IPS DF 4.7 (cell line): ENCODE results near the gene SLC14A1.
"Not testable (repeated sequence)": the region's sequence is repeated elsewhere in the genome, so short reads cannot be mapped to it uniquely, and the experiment has no call there.

Experiments used
- DNase-seq: peaks from one replicate; pipeline ENCODE4 v3.0.0-alpha.2; 2013; ENCODE audit warnings: low spot score; ENCODE audit errors: extremely low read depth

Gene SLC14A1

GRCh38 chr18:45757005-45757404, 33.0 kb downstream of the SLC14A1 start:
- no peak for DNase-seq

GRCh38 chr18:45757644-45758043, 33.7 kb downstream of the SLC14A1 start:
- DNase-seq = not testable (repeated sequence)

GRCh38 chr18:45760462-45761036, 36.6 kb downstream of the SLC14A1 start:
- DNase-seq = peak; percentile 74

- no peak for DNase-seq
These were observed 37.6 kb downstream of the SLC14A1 start for GRCh38 chr18:45761512-45762114.

GRCh38 chr18:45764000-45764686, 40.2 kb downstream of the SLC14A1 start:
- DNase-seq = no peak

GRCh38 chr18:45765796-45766195, 41.8 kb downstream of the SLC14A1 start:
- DNase-seq = no peak

GRCh38 chr18:45771587-45772480, 47.9 kb downstream of the SLC14A1 start:
- DNase-seq = no peak

GRCh38 chr18:45774065-45774521, 50.1 kb downstream of the SLC14A1 start:
- no peak for DNase-seq

GRCh38 chr18:45775241-45775676, 51.3 kb downstream of the SLC14A1 start:
- no peak for DNase-seq

- no peak for DNase-seq
These were observed 51.8 kb downstream of the SLC14A1 start for GRCh38 chr18:45775743-45776142.

- DNase-seq = no peak
These were observed 53.4 kb downstream of the SLC14A1 start for GRCh38 chr18:45777393-45777792.

GRCh38 chr18:45780568-45780967, 56.6 kb downstream of the SLC14A1 start:
- no peak for DNase-seq

GRCh38 chr18:45782662-45783061, 58.7 kb downstream of the SLC14A1 start:
- no peak for DNase-seq

GRCh38 chr18:45783097-45784075, 59.4 kb downstream of the SLC14A1 start:
- DNase-seq = no peak

- DNase-seq = no peak
These were observed 61.2 kb downstream of the SLC14A1 start for GRCh38 chr18:45785134-45785533.

GRCh38 chr18:45786941-45787340, 63.0 kb downstream of the SLC14A1 start:
- DNase-seq = no peak

- DNase-seq = no peak
These were observed 63.4 kb downstream of the SLC14A1 start for GRCh38 chr18:45787346-45787745.

- DNase-seq = no peak
These were observed 64.9 kb downstream of the SLC14A1 start for GRCh38 chr18:45788861-45789260.

- no peak for DNase-seq
These were observed 68.7 kb downstream of the SLC14A1 start for GRCh38 chr18:45792506-45793263.
